Lower leg skin (tissue), 4 donors: ENCODE results near the gene SLC6A17. TPM values are rescaled to one million over a fixed set of nuclear protein-coding genes. Genes with fewer than 3 reads are reported as not detected.

Experiments
- DNase-seq, 2 donors: peaks; one replicate each; pipeline ENCODE4 v3.0.0-alpha.2; 2019; ENCODE audit warnings: low spot score in 2 of 2
- H3K4me3 ChIP-seq: fragments of 200-600 bp; sonication (generic); 2 replicates; pipeline ENCODE4 v1.5.1; 2017; ENCODE audit warnings: mild to moderate bottlenecking, low read depth; ENCODE audit not compliant: poor library complexity, severe bottlenecking
- POLR2A ChIP-seq, 2 donors: fragments of 450-650 bp; IDR thresholded peaks; one replicate each; pipeline ENCODE4 v1.6.1; 2016 to 2017; ENCODE audit warnings: antibody characterized with exemption in 2 of 2, mild to moderate bottlenecking in 1 of 2, moderate library complexity in 1 of 2
- WGBS, 2 donors: methylation state at CpG; one replicate each; pipeline ENCODE4 v1.1.5; 2018; 5-methylcytosine and 5-hydroxymethylcytosine counted together
- intact Hi-C: fragments of 100-400 bp; cut with DNase I; formaldehyde crosslinking; loops from one replicate; pipeline ENCODE4 v1.15.0; 2023; ENCODE audit warnings: low total_unique reads
- total RNA-seq, 4 donors: library from RNA; depleted of rRNA; stranded (reverse); fragments of >200 nt; gene quantifications; one replicate each; pipeline ENCODE4 v1.1.0, GENCODE V29; 2016
- TF ChIP-seq, protein P1 (sequence below), 3 donors: fragments of 450-650 bp; IDR thresholded peaks; one replicate each; pipeline ENCODE4 v1.5.1; 2016; ENCODE audit warnings: antibody characterized with exemption in 3 of 3, mild to moderate bottlenecking in 3 of 3, moderate library complexity in 2 of 3

Gene SLC6A17
- total RNA-seq, 4 donors from 2014 or later: 4.5 to 6.9 (median 5.8) TPM

DNA sequence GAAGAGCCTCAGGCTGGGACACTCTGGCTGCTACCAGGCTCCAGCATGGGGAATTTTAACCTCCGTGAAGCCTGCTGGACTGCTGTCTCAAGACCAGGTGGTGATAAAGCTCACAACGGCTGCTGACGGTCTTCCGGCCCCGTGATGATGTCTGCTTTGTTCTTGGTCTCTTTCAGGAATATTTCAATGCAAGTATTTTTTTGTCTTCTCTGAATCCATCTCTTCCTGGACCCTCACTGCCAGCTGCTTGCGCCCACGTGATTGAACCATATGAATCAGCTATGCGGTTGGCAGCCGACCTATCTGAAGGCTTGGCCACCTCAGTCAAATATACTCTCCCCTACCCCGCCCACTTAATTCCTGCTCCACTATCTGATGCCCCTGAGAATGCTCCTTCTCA is 14.6 kb upstream of the SLC6A17 start:
- intact Hi-C loops: no loop called here
- no peak for TF ChIP-seq POLR2A (IDR thresholded peaks at IDR 0.05)
- TF ChIP-seq, protein P1, sequence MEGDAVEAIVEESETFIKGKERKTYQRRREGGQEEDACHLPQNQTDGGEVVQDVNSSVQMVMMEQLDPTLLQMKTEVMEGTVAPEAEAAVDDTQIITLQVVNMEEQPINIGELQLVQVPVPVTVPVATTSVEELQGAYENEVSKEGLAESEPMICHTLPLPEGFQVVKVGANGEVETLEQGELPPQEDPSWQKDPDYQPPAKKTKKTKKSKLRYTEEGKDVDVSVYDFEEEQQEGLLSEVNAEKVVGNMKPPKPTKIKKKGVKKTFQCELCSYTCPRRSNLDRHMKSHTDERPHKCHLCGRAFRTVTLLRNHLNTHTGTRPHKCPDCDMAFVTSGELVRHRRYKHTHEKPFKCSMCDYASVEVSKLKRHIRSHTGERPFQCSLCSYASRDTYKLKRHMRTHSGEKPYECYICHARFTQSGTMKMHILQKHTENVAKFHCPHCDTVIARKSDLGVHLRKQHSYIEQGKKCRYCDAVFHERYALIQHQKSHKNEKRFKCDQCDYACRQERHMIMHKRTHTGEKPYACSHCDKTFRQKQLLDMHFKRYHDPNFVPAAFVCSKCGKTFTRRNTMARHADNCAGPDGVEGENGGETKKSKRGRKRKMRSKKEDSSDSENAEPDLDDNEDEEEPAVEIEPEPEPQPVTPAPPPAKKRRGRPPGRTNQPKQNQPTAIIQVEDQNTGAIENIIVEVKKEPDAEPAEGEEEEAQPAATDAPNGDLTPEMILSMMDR (IDR thresholded peaks at IDR 0.05): no peak
- no peak for DNase-seq
- H3K4me3 ChIP-seq: no peak overlapping the region
- 66 to 71% methylated on average over 10 of the region's 10 CpGs for WGBS, 2 donors

DNA sequence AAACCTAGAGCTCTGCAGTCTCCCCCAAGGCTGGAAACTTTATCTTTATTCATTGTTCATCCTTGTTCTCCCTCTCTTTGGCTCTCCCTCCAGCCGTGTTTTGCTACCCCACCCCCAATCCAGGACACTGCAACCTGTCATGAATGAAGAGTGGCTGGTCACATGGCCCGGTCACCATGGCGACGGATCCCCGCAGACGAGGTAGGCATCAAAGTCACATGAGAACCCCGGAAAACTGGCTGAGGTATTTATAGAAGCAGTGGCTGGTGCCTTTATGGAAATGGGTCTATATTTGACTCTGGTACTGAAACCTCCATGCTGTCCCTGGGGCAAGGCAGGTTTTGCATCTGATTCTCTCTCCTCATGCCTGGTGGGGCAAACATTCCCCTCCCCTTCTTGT is 13.4 kb upstream of the SLC6A17 start:
- no peak for DNase-seq
- H3K4me3 ChIP-seq: no peak overlapping the region
- TF ChIP-seq, protein P1 (IDR thresholded peaks at IDR 0.05): no peak
- TF ChIP-seq POLR2A (IDR thresholded peaks at IDR 0.05): no peak
- intact Hi-C loops: no loop called here
- WGBS, 2 donors: 2 to 3% methylated on average over 7 of the region's 7 CpGs

DNA sequence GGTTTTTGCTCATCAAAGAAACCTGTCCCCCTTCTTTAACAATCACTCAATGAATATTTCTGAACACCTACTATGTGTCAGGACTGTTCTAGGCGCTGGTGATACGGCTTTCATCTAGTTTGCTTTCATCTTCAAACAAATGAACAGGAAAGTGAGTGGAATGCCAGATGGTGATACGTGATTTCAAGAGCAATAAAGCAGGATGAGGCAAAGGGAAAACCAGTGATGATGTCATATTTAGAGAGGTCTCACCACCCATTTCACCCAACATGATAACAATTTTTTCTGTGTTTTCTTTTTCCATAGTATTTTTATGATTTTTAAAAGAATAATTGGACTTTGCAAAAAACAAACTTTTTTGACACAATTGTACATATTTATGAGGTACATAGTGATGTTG is 11.3 kb upstream of the SLC6A17 start:
- DNase-seq: no peak
- TF ChIP-seq, protein P1 (IDR thresholded peaks at IDR 0.05): no peak
- no peak for TF ChIP-seq POLR2A (IDR thresholded peaks at IDR 0.05)
- intact Hi-C loops: no loop called here
- no peak overlapping the region for H3K4me3 ChIP-seq
- 56% methylated on average over 3 of the region's 3 CpGs for WGBS, 2 donors

DNA sequence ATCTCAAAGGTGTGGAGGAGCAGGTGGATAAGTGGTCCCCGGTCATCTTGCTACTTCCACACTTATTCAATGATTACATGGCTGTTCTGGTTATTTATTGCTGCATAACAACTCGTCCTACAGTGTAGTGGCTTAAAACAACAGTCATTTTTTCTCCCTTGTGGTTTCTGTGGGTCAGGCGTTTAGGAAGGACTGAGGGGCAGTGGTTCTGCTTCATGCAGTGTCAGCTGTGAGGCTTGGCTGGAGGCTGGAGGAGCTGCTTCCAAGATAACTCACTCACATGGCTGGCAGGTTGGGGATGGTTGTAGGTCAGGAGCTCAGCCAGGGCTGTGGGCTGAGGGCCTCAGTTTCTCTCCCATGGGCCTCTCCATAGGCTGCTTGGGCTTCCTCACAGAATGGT is 5.9 kb upstream of the SLC6A17 start:
- H3K4me3 ChIP-seq: no peak overlapping the region
- no peak for DNase-seq
- TF ChIP-seq POLR2A (IDR thresholded peaks at IDR 0.05): no peak
- TF ChIP-seq, protein P1 (IDR thresholded peaks at IDR 0.05): no peak
- intact Hi-C loops: no loop called here
- WGBS, 2 donors: 54 to 62% methylated on average over 3 of the region's 3 CpGs

DNA sequence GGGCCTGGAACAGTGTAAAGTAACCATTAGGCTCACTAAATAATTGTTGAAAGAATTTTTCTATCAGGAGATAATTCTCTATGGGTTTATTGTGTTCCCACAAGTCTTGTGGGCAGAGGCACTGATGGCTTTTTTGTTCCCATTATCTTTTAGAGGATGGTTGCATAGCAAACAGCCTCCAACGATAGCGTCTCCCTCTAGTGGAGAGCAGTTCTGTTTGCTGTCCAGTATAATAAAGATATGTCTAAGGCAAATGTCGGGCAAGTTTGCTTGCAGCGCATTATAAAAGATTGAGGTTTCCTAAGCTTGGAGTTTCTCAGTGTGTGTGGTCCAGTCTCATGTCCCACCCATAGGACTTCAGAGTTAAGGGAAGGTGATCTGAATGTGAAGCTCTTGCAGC is 1.3 kb upstream of the SLC6A17 start:
- no peak for DNase-seq
- TF ChIP-seq, protein P1 (IDR thresholded peaks at IDR 0.05): no peak
- TF ChIP-seq POLR2A (IDR thresholded peaks at IDR 0.05): no peak
- 40 to 45% methylated on average over 4 of the region's 4 CpGs for WGBS, 2 donors
- H3K4me3 ChIP-seq: no peak overlapping the region
- intact Hi-C loops: no loop called here

DNA sequence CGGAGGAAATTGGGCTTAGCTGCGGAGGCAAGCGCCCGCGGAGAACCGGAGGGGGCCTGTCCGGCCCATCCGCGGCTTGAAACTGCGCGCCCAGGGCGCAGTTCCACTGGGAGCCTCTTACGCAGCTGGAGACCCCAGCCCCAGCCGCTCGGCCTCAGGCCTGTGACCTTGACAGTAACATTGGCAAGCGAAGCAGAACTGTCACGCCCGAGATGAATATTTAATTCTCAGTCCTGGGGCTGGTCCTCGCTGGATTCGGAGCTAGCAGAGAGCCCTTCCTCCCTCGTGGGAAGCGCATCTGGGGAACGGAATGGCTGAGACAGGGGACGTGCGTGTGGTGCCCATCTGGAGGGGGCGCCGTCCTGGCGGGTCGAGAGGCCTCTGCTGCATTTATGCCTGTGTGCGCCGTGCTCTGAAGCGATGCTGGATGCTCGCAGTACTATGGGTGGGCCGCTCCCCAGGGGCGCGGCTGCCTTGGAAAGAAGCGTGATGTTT is 928 bp downstream of the SLC6A17 start:
- WGBS, 2 donors: 10 to 11% methylated on average over 29 to 30 of the region's 37 CpGs
- DNase-seq: no peak
- no peak overlapping the region for H3K4me3 ChIP-seq
- intact Hi-C loops: no loop called here
- TF ChIP-seq, protein P1 (IDR thresholded peaks at IDR 0.05): no peak
- no peak for TF ChIP-seq POLR2A (IDR thresholded peaks at IDR 0.05)
